ENCODE results near the gene MT1G.

The MT1G gene

DNA sequence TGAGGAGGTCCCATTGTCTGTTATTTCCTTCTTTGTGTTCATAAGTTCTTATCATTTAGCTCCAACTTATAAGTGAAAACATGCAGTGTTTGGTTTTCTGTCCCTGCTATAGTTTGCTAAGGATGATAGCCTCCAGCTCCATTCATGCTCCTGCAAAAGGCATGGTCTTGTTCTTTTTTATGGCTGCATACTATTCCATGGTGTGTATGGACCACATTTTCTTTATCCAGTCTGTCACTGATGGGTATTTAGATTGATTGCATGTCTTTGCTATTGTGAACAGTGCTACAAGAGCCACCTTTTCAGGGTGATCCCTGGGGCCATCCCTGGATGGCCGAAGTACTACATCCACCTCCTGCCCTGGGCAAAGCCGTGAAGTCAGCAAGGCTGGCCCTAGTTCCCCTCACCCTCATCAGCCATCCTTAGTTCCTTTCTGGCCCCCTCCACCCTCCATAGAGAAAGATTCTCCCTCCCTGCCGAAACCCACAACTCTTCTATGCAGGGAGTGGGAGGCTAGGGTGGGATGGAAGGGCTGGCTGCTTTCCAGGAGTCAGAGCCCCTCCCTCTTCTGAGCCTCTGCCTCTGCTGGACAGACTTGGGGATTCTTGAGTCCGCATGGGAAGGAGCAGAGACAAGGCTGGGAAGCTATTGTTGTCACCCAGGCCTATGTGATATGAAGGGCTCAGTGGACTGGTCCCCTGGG, 22.7 kb upstream of the MT1G start:
- ChIA-PET POLR2A (no interaction called here), CTCF (no interaction called here)
- DNase-seq (ENCODE audit: extremely low spot score) = no peak
- TF ChIP-seq NFRKB (IDR thresholded peaks at IDR 0.05) (no peak), L3MBTL2 (conservative IDR thresholded peaks at IDR 0.05) (no peak), ELF4 (IDR thresholded peaks at IDR 0.05) (no peak), BHLHE40 (IDR thresholded peaks at IDR 0.05; ENCODE audit: borderline replicate concordance) (no peak), CTBP1 (IDR thresholded peaks at IDR 0.05; ENCODE audit: borderline replicate concordance) (no peak), FOXM1 (IDR thresholded peaks at IDR 0.05; ENCODE audit: borderline replicate concordance) (no peak), HDGF (IDR thresholded peaks at IDR 0.05; ENCODE audit: borderline replicate concordance) (no peak), FOXA1 (IDR thresholded peaks at IDR 0.05) (no peak), SUZ12 (IDR thresholded peaks at IDR 0.05) (no peak)
- TF ChIP-seq, protein P1, sequence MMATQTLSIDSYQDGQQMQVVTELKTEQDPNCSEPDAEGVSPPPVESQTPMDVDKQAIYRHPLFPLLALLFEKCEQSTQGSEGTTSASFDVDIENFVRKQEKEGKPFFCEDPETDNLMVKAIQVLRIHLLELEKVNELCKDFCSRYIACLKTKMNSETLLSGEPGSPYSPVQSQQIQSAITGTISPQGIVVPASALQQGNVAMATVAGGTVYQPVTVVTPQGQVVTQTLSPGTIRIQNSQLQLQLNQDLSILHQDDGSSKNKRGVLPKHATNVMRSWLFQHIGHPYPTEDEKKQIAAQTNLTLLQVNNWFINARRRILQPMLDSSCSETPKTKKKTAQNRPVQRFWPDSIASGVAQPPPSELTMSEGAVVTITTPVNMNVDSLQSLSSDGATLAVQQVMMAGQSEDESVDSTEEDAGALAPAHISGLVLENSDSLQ (IDR thresholded peaks at IDR 0.05) = no peak

DNA sequence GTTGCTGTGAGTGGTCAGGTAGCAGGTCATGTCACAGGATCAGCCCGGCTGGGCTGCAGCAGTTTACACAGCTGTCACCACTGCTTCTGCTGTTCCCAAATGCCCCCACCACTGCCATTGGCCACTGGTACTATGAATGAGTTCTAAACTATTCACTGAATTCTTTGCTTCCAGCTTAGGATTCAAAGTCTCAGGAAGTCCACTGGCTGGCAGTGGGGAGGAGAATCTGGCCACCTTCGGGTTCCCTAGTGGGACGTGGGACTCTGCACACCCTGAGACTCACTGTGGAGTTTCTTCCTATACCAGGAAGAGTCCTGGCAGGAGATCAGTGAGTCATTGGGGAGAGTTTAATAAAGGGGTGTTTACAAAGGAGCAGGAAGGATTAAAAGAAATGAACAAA, 21.3 kb upstream of the MT1G start:
- DNase-seq (ENCODE audit: extremely low spot score) = no peak
- POLR2A ChIA-PET = no interaction called here
- CTCF ChIA-PET = no interaction called here
- TF ChIP-seq FOXA1 (IDR thresholded peaks at IDR 0.05) = no peak

DNA sequence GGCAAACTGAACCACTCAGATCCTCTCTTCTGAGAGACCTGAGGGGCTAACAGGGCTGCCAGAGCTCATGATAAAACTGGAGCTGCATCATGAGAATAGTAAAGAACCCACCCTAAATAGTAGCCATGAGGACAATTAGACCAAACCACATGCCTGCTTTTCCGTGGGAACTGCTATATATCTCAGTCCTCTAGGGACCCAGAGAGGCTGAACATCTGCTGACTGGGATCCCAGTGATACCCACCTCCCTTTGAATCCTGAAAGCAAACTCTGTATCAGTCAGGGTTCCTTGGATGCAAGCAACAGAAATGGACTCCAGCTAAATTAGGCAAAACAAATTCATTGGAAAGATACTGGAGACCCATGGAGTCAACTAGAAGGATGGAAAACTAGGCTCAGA, 20.9 kb upstream of the MT1G start:
- POLR2A ChIA-PET = no interaction called here
- TF ChIP-seq FOXK2 (IDR thresholded peaks at IDR 0.05) = no peak
- TF ChIP-seq L3MBTL2 (conservative IDR thresholded peaks at IDR 0.05) = no peak
- no peak for TF ChIP-seq NFRKB (IDR thresholded peaks at IDR 0.05)
- no peak for TF ChIP-seq CTBP1 (IDR thresholded peaks at IDR 0.05; ENCODE audit: borderline replicate concordance)
- TF ChIP-seq FOXM1 (IDR thresholded peaks at IDR 0.05; ENCODE audit: borderline replicate concordance) = no peak
- no peak for TF ChIP-seq ZNF384 (IDR thresholded peaks at IDR 0.05)
- TF ChIP-seq BHLHE40 (IDR thresholded peaks at IDR 0.05; ENCODE audit: borderline replicate concordance) = no peak
- TF ChIP-seq LEF1 (IDR thresholded peaks at IDR 0.05; ENCODE audit: borderline replicate concordance) = no peak
- no peak for TF ChIP-seq ELF4 (IDR thresholded peaks at IDR 0.05)
- no peak for TF ChIP-seq FOXA1 (IDR thresholded peaks at IDR 0.05)
- no peak for TF ChIP-seq SUZ12 (IDR thresholded peaks at IDR 0.05)
- TF ChIP-seq, protein P1 (IDR thresholded peaks at IDR 0.05) = no peak
- TF ChIP-seq TARDBP (IDR thresholded peaks at IDR 0.05) = no peak
- no peak for TF ChIP-seq SP1 (IDR thresholded peaks at IDR 0.05)
- no peak for TF ChIP-seq ARNT (IDR thresholded peaks at IDR 0.05)
- no peak for DNase-seq (ENCODE audit: extremely low spot score)
- CTCF ChIA-PET = no interaction called here

DNA sequence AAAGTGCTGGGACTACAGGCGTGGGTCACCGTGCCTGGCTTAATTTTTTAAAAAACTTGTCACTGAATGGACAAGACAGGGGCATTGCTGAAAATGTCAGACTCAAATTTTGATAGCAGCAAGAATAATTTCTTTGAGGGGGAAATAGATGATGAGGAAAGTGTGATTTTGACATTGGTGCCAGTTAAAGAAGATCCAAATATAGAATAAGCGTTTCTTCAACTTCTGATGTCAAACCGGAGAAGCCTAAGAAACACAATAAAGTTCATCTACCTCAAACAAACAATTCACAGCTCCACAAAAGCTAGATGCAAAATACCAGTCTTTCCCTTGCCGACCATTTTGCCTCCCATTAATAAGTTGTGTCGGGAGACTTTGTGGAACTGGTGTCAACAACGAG, 18.9 kb upstream of the MT1G start:
- no peak for DNase-seq (ENCODE audit: extremely low spot score)
- POLR2A ChIA-PET = no interaction called here
- no peak for TF ChIP-seq FOXA1 (IDR thresholded peaks at IDR 0.05)
- TF ChIP-seq, protein P1 (IDR thresholded peaks at IDR 0.05) = no peak
- no peak for TF ChIP-seq HDGF (IDR thresholded peaks at IDR 0.05; ENCODE audit: borderline replicate concordance)
- no peak for TF ChIP-seq TARDBP (IDR thresholded peaks at IDR 0.05)
- CTCF ChIA-PET = no interaction called here

DNA sequence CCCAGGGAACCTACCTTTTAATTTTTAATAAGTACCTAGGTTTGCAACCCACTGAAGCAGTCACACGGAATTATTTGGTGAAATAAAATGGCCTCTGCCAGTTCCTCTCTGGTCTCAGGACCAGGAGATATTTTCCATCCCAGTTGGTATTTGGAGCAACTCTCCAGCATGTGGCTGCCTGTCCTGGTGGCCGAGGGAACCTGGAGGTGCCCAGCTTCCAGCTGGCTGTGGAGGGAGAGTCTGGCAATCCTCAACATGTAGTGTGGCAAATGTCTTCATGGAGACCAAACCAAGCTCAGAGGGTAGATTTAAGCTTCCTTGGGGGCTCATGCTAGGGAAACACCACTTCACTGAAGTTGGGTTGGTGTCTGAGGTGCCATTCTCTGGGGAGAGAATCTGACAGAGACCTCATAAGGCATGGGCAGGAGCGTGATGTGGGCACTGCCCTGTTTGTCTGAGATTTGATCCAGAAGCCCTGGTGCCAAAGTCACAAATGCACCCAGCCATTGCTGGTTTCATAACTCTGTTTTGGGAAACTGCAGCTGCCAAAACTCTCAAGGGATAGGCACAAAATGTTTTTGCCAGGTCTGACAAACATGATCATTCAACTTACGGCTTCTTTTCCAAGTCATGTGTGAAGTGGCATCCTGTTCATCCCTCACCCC, 17.2 kb upstream of the MT1G start:
- CTCF ChIA-PET = no interaction called here
- TF ChIP-seq NFRKB (IDR thresholded peaks at IDR 0.05) (no peak), ELF4 (IDR thresholded peaks at IDR 0.05) (no peak), SP1 (IDR thresholded peaks at IDR 0.05) (no peak)

DNA sequence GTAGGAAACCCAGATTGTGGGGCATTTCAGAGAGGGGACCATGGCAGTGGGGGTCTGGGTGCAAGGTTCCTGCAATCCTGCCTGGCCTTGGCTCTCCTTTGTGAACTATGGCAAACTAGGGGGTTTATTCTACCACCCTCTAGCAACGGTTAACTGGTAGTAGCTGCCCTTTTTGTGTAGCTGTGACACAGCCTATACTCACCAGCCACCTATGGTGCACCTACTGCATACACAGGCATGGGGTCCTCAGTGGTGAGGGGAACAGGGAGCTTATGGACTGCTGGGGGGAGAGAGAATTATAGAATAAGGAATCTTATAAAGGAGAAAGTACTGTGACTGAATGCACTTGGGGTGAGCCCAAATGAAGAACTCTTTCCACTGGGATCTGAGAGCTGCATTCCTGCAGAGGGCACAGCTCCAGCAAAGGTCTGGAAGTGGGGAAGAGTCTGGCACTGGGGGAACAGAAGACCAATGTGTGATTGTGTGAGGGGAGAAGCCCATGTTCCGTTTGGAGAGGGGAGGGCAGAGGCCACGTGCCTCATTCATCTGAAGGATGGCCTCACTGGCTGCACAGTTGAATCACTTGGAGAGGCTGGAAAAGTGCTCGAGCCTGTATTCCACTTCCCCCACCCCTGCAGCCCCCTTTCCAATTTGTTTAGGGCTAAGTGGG, 16.5 kb upstream of the MT1G start:
- ChIA-PET POLR2A (no interaction called here), CTCF (no interaction called here)
- TF ChIP-seq NFRKB (IDR thresholded peaks at IDR 0.05) (no peak), SP1 (IDR thresholded peaks at IDR 0.05) (no peak), ZNF384 (IDR thresholded peaks at IDR 0.05) (no peak), FOXM1 (IDR thresholded peaks at IDR 0.05; ENCODE audit: borderline replicate concordance) (no peak), FOXA1 (IDR thresholded peaks at IDR 0.05) (no peak)
- no peak for DNase-seq (ENCODE audit: extremely low spot score)

More for the DNA sequence above, 17.2 kb upstream of the MT1G start:
- DNase-seq (ENCODE audit: extremely low spot score) = no peak
- POLR2A ChIA-PET = no interaction called here

Measured in HEK293T (cell line).